NK-92 treated with Interleukin-12 subunit alpha and Interleukin-12 subunit beta, amount 100 ng/mL, for 24 hours (cell line): ENCODE data around the gene SI.
"Not testable (repeated sequence)": the region's sequence is repeated elsewhere in the genome, so short reads cannot be mapped to it uniquely, and the experiment has no call there.

Source experiments
- DNase-seq: peaks from one replicate; lab custom pipeline; 2025; lab: John Stamatoyannopoulos, UW

The SI gene

DNA sequence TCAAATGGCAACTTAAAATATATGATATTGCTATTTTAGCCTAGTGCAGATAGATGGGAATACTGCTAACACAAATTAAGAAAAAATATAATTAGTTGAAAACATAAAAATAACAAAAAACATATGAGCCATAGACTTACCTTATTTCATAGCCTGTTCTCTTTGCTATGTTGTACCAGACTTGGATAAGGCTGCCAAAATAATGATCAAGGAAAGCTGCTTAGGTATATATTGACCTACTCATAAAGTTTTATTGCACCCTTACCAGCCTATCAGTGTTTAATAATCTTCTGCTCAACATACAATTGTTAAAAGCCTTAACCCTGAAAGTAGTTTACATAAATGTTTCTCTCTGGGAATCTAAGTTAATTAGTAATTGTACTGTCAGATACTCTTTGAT lies at the start of gene SI:
Gene SI (minus strand): TSS at position 204 of the 400 bp plus-strand sequence. CDS start 2,484 bp downstream, outside the sequence.
- no peak for DNase-seq

DNA sequence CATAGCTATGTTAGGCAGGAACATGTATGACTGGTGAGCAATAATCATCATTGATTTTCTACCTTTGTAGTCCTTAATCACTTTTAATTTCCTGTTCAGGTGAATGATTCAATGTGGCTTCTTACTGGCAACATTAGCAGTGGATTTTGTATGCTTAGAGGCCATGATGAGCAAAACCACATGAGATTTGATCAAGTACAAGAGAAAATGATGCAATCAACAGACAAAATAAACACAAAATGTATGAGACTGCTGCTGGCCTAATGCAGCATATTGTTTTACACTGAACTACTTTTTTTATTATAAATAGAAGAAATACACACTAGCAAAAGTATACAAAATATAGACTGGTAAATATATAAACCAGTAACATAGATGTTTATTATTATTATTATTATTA lies 47.5 kb upstream of the SI start:
- DNase-seq = no peak

DNA sequence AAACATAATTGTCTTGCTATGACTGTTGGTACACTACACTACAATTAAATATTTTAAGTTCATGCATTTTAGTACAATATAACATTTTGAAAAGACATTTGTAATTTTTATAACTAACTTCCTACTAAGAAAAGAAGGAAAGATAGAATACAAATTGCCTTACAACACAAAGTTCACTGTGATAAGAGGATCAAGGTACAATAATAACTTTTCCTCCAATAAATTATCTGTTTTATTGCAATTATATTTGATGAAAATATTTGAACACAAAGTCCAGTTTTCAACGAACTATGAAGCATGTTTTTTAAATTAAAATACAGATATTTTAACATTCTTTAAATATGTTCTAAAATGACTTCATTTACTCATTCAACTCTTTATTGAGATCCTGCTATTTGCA lies 33.1 kb upstream of the SI start:
- no peak for DNase-seq

DNA sequence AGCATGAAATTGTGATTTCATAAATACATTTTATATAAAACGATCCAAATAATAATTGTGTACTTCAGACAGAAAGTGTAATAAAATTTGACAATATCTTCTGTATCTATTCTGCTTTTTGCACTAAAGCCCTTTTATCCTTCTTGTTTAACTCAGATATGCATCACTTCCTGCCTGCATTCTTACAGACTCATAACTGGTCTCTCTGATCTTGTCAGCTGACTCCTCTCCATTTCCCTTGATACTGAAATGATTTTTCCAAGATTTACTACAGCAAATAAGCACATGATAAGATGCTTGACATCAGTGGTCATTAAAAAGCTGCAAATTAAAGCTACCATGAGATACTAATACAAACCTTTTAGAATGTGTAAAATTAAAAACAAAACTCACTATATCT lies 25.3 kb upstream of the SI start:
- no peak for DNase-seq

DNA sequence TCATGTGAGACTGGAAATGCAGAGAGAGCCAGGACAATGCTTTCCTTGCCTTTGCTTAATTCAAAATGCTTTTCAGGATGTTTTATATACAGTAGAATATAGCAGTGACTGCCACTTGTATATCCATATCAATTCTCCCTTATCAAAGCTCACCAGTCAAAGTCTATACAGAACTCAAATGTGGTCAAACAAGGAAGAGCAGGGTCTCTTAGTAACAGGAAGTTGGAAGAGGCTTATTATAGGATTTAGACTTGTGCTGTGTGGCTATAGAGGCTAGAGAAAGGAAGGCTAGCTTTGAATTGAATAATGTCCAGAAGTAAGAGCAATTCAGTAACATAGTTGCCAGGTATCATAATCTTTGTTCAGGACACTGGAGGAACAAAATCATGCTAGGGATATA lies 4.4 kb upstream of the SI start:
- DNase-seq = no peak

DNA sequence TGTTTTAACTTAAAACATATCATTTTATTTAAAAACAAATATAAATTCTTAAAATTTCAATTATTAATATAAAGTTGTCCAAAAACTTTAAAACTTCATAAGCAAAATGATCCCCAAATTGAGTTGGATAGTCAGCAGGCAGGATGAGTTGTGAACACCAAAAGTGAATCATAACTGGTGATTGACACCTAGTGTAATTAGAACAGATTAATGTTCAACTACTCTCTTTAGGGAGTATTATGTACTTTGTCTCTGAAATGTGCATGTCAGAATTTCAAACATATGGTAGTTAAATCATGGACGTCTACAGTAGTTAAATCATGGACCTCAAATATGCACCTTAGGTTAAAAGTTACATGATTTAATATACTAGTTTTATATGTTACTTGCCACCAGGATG lies 2.9 kb upstream of the SI start:
- DNase-seq = no peak

DNA sequence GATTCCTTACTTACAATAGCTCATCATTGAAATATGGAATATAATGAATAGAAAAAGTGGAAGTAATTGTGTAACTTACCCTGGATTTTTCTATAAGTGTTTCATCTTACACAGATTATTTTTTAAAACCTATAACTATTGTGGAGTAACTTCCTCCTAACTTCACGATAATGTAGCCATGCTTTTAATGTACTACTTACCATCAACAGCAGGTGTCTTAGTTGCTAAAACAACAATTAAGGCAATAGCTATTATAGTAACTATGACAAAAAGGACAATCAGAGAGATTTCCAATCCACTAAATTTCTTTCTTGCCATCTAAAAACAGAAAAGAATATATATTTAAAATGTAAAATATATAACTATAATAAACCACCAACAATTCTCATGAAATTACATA lies 2.6 kb downstream of the SI start:
- no peak for DNase-seq

DNA sequence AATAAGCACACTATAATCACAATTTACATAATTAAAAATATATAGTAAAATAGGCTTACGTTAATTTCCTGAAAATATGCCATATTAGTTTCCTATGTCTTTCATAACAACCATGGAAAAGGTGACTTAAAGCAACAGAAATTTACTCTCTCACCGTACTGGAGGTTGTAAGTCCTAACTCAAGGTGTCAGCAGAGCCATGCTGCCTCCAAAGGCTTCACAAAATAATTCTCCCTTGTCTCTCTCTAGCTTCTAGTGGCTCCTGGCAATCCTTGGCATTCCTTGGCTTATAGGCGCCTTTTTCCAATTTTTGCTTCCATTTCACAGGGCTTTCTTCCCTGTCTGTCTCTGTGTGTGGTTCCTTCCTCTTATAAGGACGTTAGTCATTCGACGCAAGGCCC lies 7.6 kb downstream of the SI start:
- DNase-seq = no peak

DNA sequence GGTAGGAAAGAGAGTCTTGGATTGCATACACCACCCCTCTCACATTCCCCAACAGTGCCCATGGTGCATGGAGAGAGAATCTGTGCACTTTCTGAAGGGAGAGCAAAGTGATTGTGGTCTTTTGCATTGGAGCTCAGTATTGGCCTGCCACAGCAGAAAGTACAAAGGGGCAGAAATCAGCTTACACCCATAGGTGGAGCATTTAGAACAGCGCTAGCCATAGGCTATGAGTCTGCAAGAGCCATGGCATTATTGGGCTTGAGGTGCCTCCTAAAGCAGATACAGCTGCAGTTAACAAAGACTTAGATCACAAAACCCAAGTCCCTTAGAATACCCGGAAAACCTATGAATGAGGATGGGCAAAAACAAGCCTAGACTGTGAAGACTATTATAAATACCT lies 21.8 kb downstream of the SI start:
- no peak for DNase-seq

DNA sequence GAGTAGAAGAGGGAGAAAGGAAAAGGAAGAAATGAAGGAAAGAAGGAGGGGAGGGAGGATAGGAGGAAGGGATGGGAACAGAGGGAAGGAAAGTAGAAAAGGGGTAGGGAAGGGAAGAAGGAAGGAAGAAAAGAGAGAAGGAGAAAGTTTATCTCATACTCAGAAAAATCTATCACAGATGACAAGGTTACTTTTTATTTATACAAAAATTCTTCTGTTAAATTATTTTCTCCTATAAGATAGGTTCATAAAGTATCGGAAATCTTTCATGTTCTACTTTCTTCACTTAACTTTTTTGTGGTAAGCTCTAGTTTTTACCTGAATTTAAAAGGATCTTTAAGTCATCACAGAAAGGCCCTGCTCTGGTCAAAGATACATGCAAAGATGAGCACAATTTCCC lies 38.1 kb downstream of the SI start:
- DNase-seq = no peak

DNA sequence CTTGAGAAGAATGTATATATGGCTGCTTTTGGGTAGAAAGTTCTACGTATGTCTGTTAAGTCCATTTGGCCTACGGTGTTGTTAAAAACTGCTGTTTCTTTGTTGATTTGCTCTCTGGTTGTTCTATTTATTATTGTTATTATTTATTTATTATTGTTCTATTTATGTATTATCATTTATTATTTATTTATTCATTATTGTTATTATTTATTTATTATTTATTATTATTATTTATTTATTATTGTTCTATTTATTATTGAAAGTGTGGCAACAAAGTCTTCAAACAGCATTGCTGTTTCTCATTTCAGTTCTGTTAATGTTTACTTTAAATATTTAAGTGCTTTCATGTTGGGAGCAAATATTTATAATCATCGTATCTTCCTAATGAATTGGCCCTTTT lies 66.7 kb downstream of the SI start:
- no peak for DNase-seq

DNA sequence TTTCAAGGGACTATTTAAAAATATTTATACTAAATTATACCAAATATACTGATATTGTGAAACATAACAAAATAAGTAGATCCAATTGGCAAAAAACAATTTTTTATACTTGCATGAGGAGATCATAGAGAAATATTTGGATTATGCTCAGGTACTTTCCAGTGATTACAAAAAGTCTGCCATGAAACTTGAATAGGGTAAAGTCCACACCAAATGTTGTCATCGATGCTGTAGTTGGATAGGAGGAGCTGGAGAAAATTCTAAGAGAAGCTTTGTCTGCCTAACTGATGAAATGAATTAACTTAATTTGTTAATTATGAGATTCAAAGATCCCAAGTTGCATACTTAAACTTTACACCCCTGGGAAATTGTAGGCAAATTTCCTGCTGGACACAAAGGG lies 93.3 kb downstream of the SI start:
- DNase-seq = no peak

DNA sequence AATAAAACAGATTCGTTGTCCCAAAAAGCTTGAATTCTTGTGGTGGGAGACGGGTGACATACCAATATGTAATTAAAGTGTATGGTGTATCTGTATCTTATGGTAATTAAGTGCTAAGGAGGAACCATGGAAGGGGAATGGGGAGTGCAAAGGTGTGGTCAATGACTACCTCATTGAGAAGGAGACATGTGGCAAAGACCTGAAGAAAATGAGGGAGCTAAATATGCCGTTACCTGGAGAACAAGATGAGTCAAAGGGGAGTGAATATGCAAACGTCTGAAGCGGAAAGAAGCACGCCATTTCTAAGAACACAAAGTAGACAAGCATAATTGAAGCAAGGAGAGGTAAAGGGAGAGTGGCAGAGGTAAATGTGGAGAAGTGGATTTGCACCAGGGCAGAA lies 115.7 kb downstream of the SI start:
- no peak for DNase-seq

DNA sequence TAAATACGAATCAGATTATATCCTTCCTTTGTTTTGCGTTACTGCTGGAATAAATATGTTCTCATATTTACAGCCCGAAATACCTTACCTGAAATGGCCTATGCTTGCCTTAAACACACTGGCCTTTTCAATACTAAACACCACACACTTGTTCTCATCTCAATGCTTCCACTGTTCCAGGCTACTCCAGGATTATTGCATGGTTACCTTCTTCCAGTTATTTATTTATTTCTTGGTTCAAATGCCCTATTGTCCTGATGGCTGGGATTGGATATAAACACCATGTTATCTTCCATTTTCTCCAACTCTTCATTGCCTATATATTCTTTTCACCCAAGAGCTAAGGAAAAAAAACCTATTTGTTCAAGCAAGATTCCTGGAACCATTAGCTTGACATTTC lies 125.3 kb downstream of the SI start:
- no peak for DNase-seq

DNA sequence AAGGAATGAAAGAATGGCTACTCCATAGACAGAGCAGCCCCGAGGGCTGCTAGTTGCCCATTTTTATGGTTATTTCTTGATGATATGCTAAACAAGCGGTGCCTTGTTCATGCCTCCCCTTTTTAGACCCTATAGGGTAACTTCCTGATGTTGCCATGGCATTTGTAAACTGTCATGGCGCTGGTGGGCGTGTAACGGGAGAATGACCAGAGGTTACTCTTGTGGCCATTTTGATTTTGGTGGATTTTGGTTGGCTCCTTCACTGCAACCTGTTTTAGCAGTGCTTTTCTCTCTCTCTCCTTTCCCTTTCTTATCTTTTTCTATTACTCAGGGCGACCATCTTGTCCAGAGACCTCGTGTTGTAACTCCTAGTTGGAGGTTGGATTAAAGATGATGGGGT lies 126.9 kb downstream of the SI start:
- DNase-seq = not testable (repeated sequence)

DNA sequence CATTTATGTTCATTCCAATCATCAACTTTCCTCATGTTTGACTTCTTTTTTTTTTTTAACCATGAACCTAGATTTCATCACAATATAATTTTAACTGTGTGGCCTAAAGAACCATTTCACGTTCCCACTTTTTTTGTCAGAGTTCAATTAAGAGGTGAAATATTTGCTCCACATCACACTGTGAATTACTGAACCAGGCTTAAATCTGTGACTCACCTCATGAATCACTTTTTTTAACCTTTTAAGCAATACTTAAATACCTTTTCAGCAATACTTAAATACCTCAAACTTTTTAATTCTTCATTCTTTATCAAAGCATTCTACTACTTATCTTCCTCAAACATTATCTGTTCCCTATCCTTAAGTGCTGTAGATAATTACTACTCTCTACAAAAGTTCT lies 137.6 kb downstream of the SI start:
- no peak for DNase-seq

DNA sequence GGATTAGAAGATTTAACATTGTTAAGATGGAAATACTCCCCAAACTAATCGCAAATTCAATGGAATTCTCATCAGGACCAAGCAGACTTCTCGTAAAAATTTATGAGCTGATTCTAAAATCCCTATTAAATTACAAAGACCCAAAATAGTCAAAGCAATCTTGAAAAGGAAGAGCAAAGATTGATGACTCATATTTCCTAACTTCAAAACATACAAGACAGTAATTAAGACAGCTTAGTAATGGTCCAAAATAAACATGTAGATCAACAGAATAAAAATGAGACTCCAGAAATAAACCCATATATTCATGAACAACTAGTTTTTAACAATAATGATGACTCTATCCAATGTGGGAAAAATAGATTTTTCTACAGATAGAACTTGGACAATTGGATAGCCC lies 148.7 kb downstream of the SI start:
- no peak for DNase-seq
